Caco-2 (cell line): ENCODE results near the gene ERC1. TPM values are rescaled to one million over a fixed set of nuclear protein-coding genes. Genes with fewer than 3 reads are reported as not detected.

Experiments
- BruUV-seq: library from RNA; stranded (reverse); fragments of 400-500 nt; replicated peaks from 2 replicates; lab custom pipeline; 2021; lab: Mats Ljungman, UMichigan
- CTCF ChIA-PET: fragments of 300-600 bp; sonication (Branson Sonifier 250); formaldehyde crosslinking; loops from one replicate; lab custom pipeline; 2022; ENCODE audit warnings: antibody characterized with exemption; lab: Charles Lee
- POLR2A ChIA-PET: fragments of 300-600 bp; sonication (Branson Sonifier 250); formaldehyde crosslinking; loops from one replicate; lab custom pipeline; 2022; ENCODE audit warnings: antibody characterized with exemption; lab: Charles Lee
- DNase-seq, 2 experiments: peaks; one replicate each; pipeline versions ENCODE4 v3.0.0 to v3.0.0-alpha.2; 2020 to 2022
- H3K27me3 ChIP-seq: replicated peaks from 2 replicates; pipeline ENCODE4 v1.6.0; 2011; ENCODE audit warnings: low read length; ENCODE audit not compliant: control insufficient read depth, insufficient read depth
- H3K36me3 ChIP-seq: 2 replicates; pipeline ENCODE4 v1.5.1; 2011; ENCODE audit warnings: low read length; ENCODE audit not compliant: control insufficient read depth, insufficient read depth
- H3K4me1 ChIP-seq: fragments of 250-450 bp; sonication (Bioruptor Pico); 2 replicates; pipeline ENCODE4 v1.5.1; 2020; ENCODE audit warnings: mild to moderate bottlenecking
- H3K4me3 ChIP-seq: 2 replicates; pipeline ENCODE4 v1.5.1; 2011; ENCODE audit warnings: low read depth, mild to moderate bottlenecking, control low read depth, low read length
- H3K9me3 ChIP-seq: fragments of 250-450 bp; sonication (Bioruptor Pico); 2 replicates; pipeline ENCODE4 v1.5.1; 2020; ENCODE audit warnings: mild to moderate bottlenecking, moderate library complexity
- H3K27ac Mint-ChIP-seq: one replicate; pipeline ENCODE4 v1.8.0; 2022; ENCODE audit warnings: mixed read lengths; ENCODE audit not compliant: unreplicated experiment
- H3K27me3 Mint-ChIP-seq: one replicate; pipeline ENCODE4 v1.8.0; 2022; ENCODE audit warnings: mixed read lengths; ENCODE audit not compliant: insufficient read depth, unreplicated experiment
- H3K36me3 Mint-ChIP-seq: one replicate; pipeline ENCODE4 v1.8.0; 2022; ENCODE audit warnings: mild to moderate bottlenecking, mixed read lengths; ENCODE audit not compliant: insufficient read depth, unreplicated experiment
- H3K4me1 Mint-ChIP-seq: one replicate; pipeline ENCODE4 v1.8.0; 2022; ENCODE audit warnings: low read depth, mixed read lengths; ENCODE audit not compliant: unreplicated experiment
- H3K4me3 Mint-ChIP-seq: one replicate; pipeline ENCODE4 v1.8.0; 2022; ENCODE audit warnings: mild to moderate bottlenecking, moderate library complexity, mixed read lengths; ENCODE audit not compliant: unreplicated experiment
- H3K9me3 Mint-ChIP-seq: one replicate; pipeline ENCODE4 v1.8.0; 2022; ENCODE audit warnings: mixed read lengths; ENCODE audit not compliant: unreplicated experiment
- intact Hi-C: fragments of 100-400 bp; cut with micrococcal nuclease; formaldehyde crosslinking; loops from one replicate; pipeline ENCODE4 v1.10.0; 2022; ENCODE audit not compliant: unreplicated experiment
- total RNA-seq: library from RNA; stranded (reverse); gene quantifications from 2 replicates; pipeline ENCODE4 v1.2.3, GENCODE V29; 2022
- TF ChIP-seq, protein P1 (sequence below), 2 experiments: fragments of 200-600 bp in 1 of 2; IDR thresholded peaks; 1 replicate in 1 of 2; 2 replicates in 1 of 2; pipeline versions ENCODE4 v1.5.1 to v1.8.0; 2011 to 2022; ENCODE audit warnings: antibody characterized with exemption in 1 of 2, control low read depth in 1 of 2, inconsistent platforms in 1 of 2, low read depth in 1 of 2, low read length in 1 of 2, mild to moderate bottlenecking in 1 of 2, moderate library complexity in 1 of 2; ENCODE audit not compliant: insufficient read depth in 1 of 2, severe bottlenecking in 1 of 2, unreplicated experiment in 1 of 2

ERC1 gene
- total RNA-seq, 1 experiment from 2014 or later: 88.4 TPM

GRCh38 chr12:1504304-1504894, 513.4 kb downstream of the ERC1 start:
- no peak overlapping the region for H3K4me3 ChIP-seq
- H3K4me1 Mint-ChIP-seq: no peaks in the 10 kb centered on the region
- no peaks in the 10 kb centered on the region for H3K27me3 ChIP-seq
- H3K36me3 Mint-ChIP-seq: peaks cover 4% of the 10 kb centered on the region
- CTCF ChIA-PET: no interaction called here
- peaks cover 3% of the 10 kb centered on the region for H3K27me3 Mint-ChIP-seq
- H3K4me1 ChIP-seq: no peaks in the 10 kb centered on the region
- no peaks in the 10 kb centered on the region for H3K36me3 ChIP-seq
- intact Hi-C loops: no loop called here
- no peak overlapping the region for H3K27ac Mint-ChIP-seq
- BruUV-seq: no TSS peak
- H3K9me3 ChIP-seq: no peaks in the 10 kb centered on the region
- H3K4me3 Mint-ChIP-seq: no peak overlapping the region
- TF ChIP-seq, protein P1, sequence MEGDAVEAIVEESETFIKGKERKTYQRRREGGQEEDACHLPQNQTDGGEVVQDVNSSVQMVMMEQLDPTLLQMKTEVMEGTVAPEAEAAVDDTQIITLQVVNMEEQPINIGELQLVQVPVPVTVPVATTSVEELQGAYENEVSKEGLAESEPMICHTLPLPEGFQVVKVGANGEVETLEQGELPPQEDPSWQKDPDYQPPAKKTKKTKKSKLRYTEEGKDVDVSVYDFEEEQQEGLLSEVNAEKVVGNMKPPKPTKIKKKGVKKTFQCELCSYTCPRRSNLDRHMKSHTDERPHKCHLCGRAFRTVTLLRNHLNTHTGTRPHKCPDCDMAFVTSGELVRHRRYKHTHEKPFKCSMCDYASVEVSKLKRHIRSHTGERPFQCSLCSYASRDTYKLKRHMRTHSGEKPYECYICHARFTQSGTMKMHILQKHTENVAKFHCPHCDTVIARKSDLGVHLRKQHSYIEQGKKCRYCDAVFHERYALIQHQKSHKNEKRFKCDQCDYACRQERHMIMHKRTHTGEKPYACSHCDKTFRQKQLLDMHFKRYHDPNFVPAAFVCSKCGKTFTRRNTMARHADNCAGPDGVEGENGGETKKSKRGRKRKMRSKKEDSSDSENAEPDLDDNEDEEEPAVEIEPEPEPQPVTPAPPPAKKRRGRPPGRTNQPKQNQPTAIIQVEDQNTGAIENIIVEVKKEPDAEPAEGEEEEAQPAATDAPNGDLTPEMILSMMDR (IDR thresholded peaks at IDR 0.05; ENCODE audit: insufficient read depth in 1 of 2, low read depth in 1 of 2, low read length in 1 of 2, severe bottlenecking in 1 of 2, unreplicated experiment in 1 of 2): no peak
- DNase-seq: no peak
- POLR2A ChIA-PET: no interaction called here
- H3K9me3 Mint-ChIP-seq: no peaks in the 10 kb centered on the region

- no peak for DNase-seq
- TF ChIP-seq, protein P1 (IDR thresholded peaks at IDR 0.05; ENCODE audit: insufficient read depth in 1 of 2, low read depth in 1 of 2, low read length in 1 of 2, severe bottlenecking in 1 of 2, unreplicated experiment in 1 of 2): no peak
- no peaks in the 10 kb centered on the region for H3K4me1 Mint-ChIP-seq
- H3K27ac Mint-ChIP-seq: no peak overlapping the region
- H3K4me3 Mint-ChIP-seq: no peak overlapping the region
- BruUV-seq: no TSS peak
- no peaks in the 10 kb centered on the region for H3K9me3 Mint-ChIP-seq
- H3K27me3 Mint-ChIP-seq: peaks cover 3% of the 10 kb centered on the region
- POLR2A ChIA-PET: no interaction called here
- intact Hi-C loops: no loop called here
- H3K36me3 Mint-ChIP-seq: peaks cover 4% of the 10 kb centered on the region
- H3K9me3 ChIP-seq: no peaks in the 10 kb centered on the region
- no peak overlapping the region for H3K4me3 ChIP-seq
- no peaks in the 10 kb centered on the region for H3K27me3 ChIP-seq
- CTCF ChIA-PET: no interaction called here
- no peaks in the 10 kb centered on the region for H3K4me1 ChIP-seq
- H3K36me3 ChIP-seq: no peaks in the 10 kb centered on the region
Observed at GRCh38 chr12:1504895-1505311, 513.9 kb downstream of the ERC1 start.

- intact Hi-C loops: no loop called here
- ChIA-PET CTCF (interaction anchor here (0.7 kb wide), 1 partner anchor 388 kb away, joined by 6 read pairs; no protein-coding TSS in a partner anchor), POLR2A (no interaction called here)
- Mint-ChIP-seq H3K9me3 (no peaks in the 10 kb centered on the region), H3K4me3 (no peak overlapping the region), H3K36me3 (peaks cover 2% of the 10 kb centered on the region), H3K4me1 (no peaks in the 10 kb centered on the region), H3K27ac (no peak overlapping the region), H3K27me3 (peaks cover 3% of the 10 kb centered on the region)
- no peaks in the 10 kb centered on the region for H3K9me3 ChIP-seq
- H3K4me3 ChIP-seq: no peak overlapping the region
- H3K4me1 ChIP-seq: no peaks in the 10 kb centered on the region
- BruUV-seq: no TSS peak
- no peaks in the 10 kb centered on the region for H3K36me3 ChIP-seq
- TF ChIP-seq, protein P1 (IDR thresholded peaks at IDR 0.05; ENCODE audit: insufficient read depth in 1 of 2, low read depth in 1 of 2, low read length in 1 of 2, severe bottlenecking in 1 of 2, unreplicated experiment in 1 of 2): no peak
- H3K27me3 ChIP-seq: no peaks in the 10 kb centered on the region
- no peak for DNase-seq
Observed at GRCh38 chr12:1505576-1505975, 514.6 kb downstream of the ERC1 start.
